H9 (cell line): ENCODE measurements around the gene WFIKKN1. TPM values are rescaled to one million over a fixed set of nuclear protein-coding genes. Genes with fewer than 3 reads are reported as not detected.

ENCODE experiments used
- DNase-seq: peaks from one replicate; pipeline ENCODE4 v3.0.0-alpha.2; 2017
- H2AFZ ChIP-seq: one replicate; pipeline ENCODE4 v1.6.1; 2013; ENCODE audit warnings: mild to moderate bottlenecking, low read length, control low read depth, moderate library complexity
- H2AK5ac ChIP-seq: 2 replicates; pipeline ENCODE4 v1.6.1; 2013; ENCODE audit warnings: low read length, control low read depth, mixed read lengths; ENCODE audit not compliant: insufficient read length
- H2BK120ac ChIP-seq: one replicate; pipeline ENCODE4 v1.6.1; 2013; ENCODE audit warnings: low read depth, mild to moderate bottlenecking, low read length, control low read depth, inconsistent platforms; ENCODE audit not compliant: poor library complexity, severe bottlenecking
- H2BK12ac ChIP-seq: 2 replicates; pipeline ENCODE4 v1.6.1; 2013; ENCODE audit warnings: low read length, control low read depth, mixed read lengths, low read depth; ENCODE audit not compliant: insufficient read length
- H2BK15ac ChIP-seq: 2 replicates; pipeline ENCODE4 v1.6.1; 2013; ENCODE audit warnings: low read depth, low read length, control low read depth
- H2BK20ac ChIP-seq: one replicate; pipeline ENCODE4 v1.6.1; 2013; ENCODE audit warnings: low read depth, mild to moderate bottlenecking, low read length, control low read depth, inconsistent platforms; ENCODE audit not compliant: poor library complexity, severe bottlenecking
- H2BK5ac ChIP-seq: 2 replicates; pipeline ENCODE4 v1.6.1; 2013; ENCODE audit warnings: low read length, control low read depth, mixed read lengths; ENCODE audit not compliant: insufficient read length
- H3K14ac ChIP-seq: 2 replicates; pipeline ENCODE4 v1.6.1; 2013; ENCODE audit warnings: low read length, control low read depth; ENCODE audit not compliant: insufficient read depth
- H3K18ac ChIP-seq: 2 replicates; pipeline ENCODE4 v1.6.1; 2013; ENCODE audit warnings: low read depth, mild to moderate bottlenecking, mixed read lengths, low read length, control low read depth; ENCODE audit not compliant: insufficient read length
- H3K23ac ChIP-seq: 2 replicates; pipeline ENCODE4 v1.6.1; 2013; ENCODE audit warnings: low read length, control low read depth, mixed read lengths, low read depth; ENCODE audit not compliant: insufficient read length
- H3K23me2 ChIP-seq: 2 replicates; pipeline ENCODE4 v1.6.1; 2013; ENCODE audit warnings: low read depth, mild to moderate bottlenecking, mixed read lengths, low read length, control low read depth; ENCODE audit not compliant: insufficient read length, poor library complexity, severe bottlenecking
- H3K27ac ChIP-seq: 2 replicates; pipeline ENCODE4 v1.5.1; 2013; ENCODE audit warnings: low read length, control low read depth, mixed read lengths, low read depth; ENCODE audit not compliant: insufficient read length
- H3K27me3 ChIP-seq: 2 replicates; pipeline ENCODE4 v1.6.1; 2013; ENCODE audit warnings: low read length, control low read depth, inconsistent platforms; ENCODE audit not compliant: insufficient read depth
- H3K4ac ChIP-seq: 2 replicates; pipeline ENCODE4 v1.6.1; 2013; ENCODE audit warnings: low read depth, mild to moderate bottlenecking, control low read depth, inconsistent platforms, low read length, moderate library complexity
- H3K4me1 ChIP-seq: 2 replicates; pipeline ENCODE4 v1.6.1; 2013; ENCODE audit warnings: low read length, control low read depth, inconsistent platforms; ENCODE audit not compliant: insufficient read depth
- H3K4me2 ChIP-seq: 2 replicates; pipeline ENCODE4 v1.6.1; 2013; ENCODE audit warnings: low read length, control low read depth, mixed read lengths; ENCODE audit not compliant: insufficient read length, insufficient read depth
- H3K56ac ChIP-seq: 2 replicates; pipeline ENCODE4 v1.6.1; 2013; ENCODE audit warnings: low read depth, mild to moderate bottlenecking, mixed read lengths, low read length, control low read depth; ENCODE audit not compliant: insufficient read length
- H3K79me1 ChIP-seq: 2 replicates; pipeline ENCODE4 v1.6.1; 2013; ENCODE audit warnings: low read depth, mild to moderate bottlenecking, moderate library complexity, low read length, control low read depth, inconsistent platforms; ENCODE audit not compliant: insufficient read depth, poor library complexity, severe bottlenecking
- H3K79me2 ChIP-seq: 2 replicates; pipeline ENCODE4 v1.6.1; 2013; ENCODE audit warnings: low read length, control low read depth, inconsistent platforms; ENCODE audit not compliant: insufficient read depth
- H3K9ac ChIP-seq: 2 replicates; pipeline ENCODE4 v1.6.1; 2013; ENCODE audit warnings: low read length, control low read depth, mixed read lengths; ENCODE audit not compliant: insufficient read length; ENCODE audit errors: extremely low read depth
- H3K9me3 ChIP-seq: one replicate; pipeline ENCODE4 v1.6.1; 2013; ENCODE audit warnings: low read depth, low read length, inconsistent platforms; ENCODE audit not compliant: control insufficient read depth
- H3T11ph ChIP-seq: one replicate; pipeline ENCODE4 v1.6.1; 2013; ENCODE audit warnings: mild to moderate bottlenecking, low read length, control low read depth, inconsistent platforms
- H4K20me1 ChIP-seq: one replicate; pipeline ENCODE4 v1.6.1; 2013; ENCODE audit not compliant: control insufficient read depth, insufficient read length, insufficient read depth
- H4K5ac ChIP-seq: 2 replicates; pipeline ENCODE4 v1.6.1; 2013; ENCODE audit warnings: low read depth, mild to moderate bottlenecking, mixed read lengths, low read length, control low read depth; ENCODE audit not compliant: insufficient read length
- H4K8ac ChIP-seq: replicated peaks from 2 replicates; pipeline ENCODE4 v1.6.1; 2013; ENCODE audit warnings: low read length, control low read depth, mixed read lengths, low read depth; ENCODE audit not compliant: insufficient read length
- H4K91ac ChIP-seq: 2 replicates; pipeline ENCODE4 v1.6.1; 2013; ENCODE audit warnings: low read depth, mild to moderate bottlenecking, moderate library complexity, mixed read lengths, low read length, control low read depth; ENCODE audit not compliant: insufficient read length
- H3K27ac Mint-ChIP-seq, 3 experiments: 2 replicates in 2 of 3; 3 replicates in 1 of 3; pipeline ENCODE4 v1.8.0; 2020 to 2021; ENCODE audit warnings: mixed read lengths in 3 of 3, mild to moderate bottlenecking in 1 of 3, moderate library complexity in 1 of 3
- H3K27me3 Mint-ChIP-seq: 2 replicates; pipeline ENCODE4 v1.8.0; 2021; ENCODE audit warnings: low read depth, mild to moderate bottlenecking, moderate library complexity, mixed read lengths
- H3K36me3 Mint-ChIP-seq, 3 experiments: 2 replicates in 2 of 3; 3 replicates in 1 of 3; pipeline ENCODE4 v1.8.0; 2020 to 2021; ENCODE audit warnings: low read depth in 3 of 3, mixed read lengths in 3 of 3; ENCODE audit not compliant: insufficient read depth in 1 of 3
- H3K4me1 Mint-ChIP-seq, 2 experiments: 2 replicates each; pipeline ENCODE4 v1.8.0; 2020; ENCODE audit warnings: mixed read lengths in 2 of 2
- H3K4me3 Mint-ChIP-seq, 2 experiments: 2 replicates in 1 of 2; 3 replicates in 1 of 2; pipeline ENCODE4 v1.8.0; 2020 to 2021; ENCODE audit warnings: mild to moderate bottlenecking in 2 of 2, mixed read lengths in 2 of 2, moderate library complexity in 1 of 2
- H3K9me3 Mint-ChIP-seq, 2 experiments: 2 replicates in 1 of 2; 3 replicates in 1 of 2; pipeline ENCODE4 v1.8.0; 2020; ENCODE audit warnings: mild to moderate bottlenecking in 2 of 2, mixed read lengths in 2 of 2, moderate library complexity in 1 of 2
- WGBS: extraction: QIAGEN DNeasy Blood & Tissue Kit; methylation state at CpG from one replicate; pipeline ENCODE4 v1.1.7; 2013; ENCODE audit warnings: missing lambda C conversion rate, low lambda C conversion rate, mixed read lengths; ENCODE audit not compliant: insufficient read length; ENCODE audit errors: extremely low coverage; 5-methylcytosine and 5-hydroxymethylcytosine counted together
- total RNA-seq: library from RNA; stranded (reverse); gene quantifications from 2 replicates; pipeline ENCODE4 v1.2.1, GENCODE V29; 2021
- TF ChIP-seq, protein P1 (sequence below): fragments of 200-600 bp; sonication (generic); conservative IDR thresholded peaks from 3 replicates; pipeline ENCODE4 v1.8.0; 2021; ENCODE audit warnings: antibody characterized with exemption, mild to moderate bottlenecking

The WFIKKN1 gene
- total RNA-seq, 1 experiment from 2014 or later, result 8.3 TPM

- no peak overlapping the region for H3K4ac ChIP-seq
- no peak overlapping the region for H4K5ac ChIP-seq
- H3K4me1 ChIP-seq, result no peaks in the 10 kb centered on the region; the same call in 1 of the 2 replicates
- no peak overlapping the region for H4K91ac ChIP-seq
- no peak overlapping the region for H2BK12ac ChIP-seq
- H3K56ac ChIP-seq, result no peak overlapping the region
- DNase-seq, result no peak
- no peak overlapping the region for H2BK5ac ChIP-seq
- no peak overlapping the region for H3K27ac ChIP-seq
- no peak overlapping the region for H2AFZ ChIP-seq
- H3K36me3 Mint-ChIP-seq, result peaks cover 0 to 6% (median 1%) of the 10 kb centered on the region in 3 experiments; a peak in 4 of 7 replicates
- peaks cover 15% of the 10 kb centered on the region for H3K23me2 ChIP-seq
- TF ChIP-seq, protein P1, sequence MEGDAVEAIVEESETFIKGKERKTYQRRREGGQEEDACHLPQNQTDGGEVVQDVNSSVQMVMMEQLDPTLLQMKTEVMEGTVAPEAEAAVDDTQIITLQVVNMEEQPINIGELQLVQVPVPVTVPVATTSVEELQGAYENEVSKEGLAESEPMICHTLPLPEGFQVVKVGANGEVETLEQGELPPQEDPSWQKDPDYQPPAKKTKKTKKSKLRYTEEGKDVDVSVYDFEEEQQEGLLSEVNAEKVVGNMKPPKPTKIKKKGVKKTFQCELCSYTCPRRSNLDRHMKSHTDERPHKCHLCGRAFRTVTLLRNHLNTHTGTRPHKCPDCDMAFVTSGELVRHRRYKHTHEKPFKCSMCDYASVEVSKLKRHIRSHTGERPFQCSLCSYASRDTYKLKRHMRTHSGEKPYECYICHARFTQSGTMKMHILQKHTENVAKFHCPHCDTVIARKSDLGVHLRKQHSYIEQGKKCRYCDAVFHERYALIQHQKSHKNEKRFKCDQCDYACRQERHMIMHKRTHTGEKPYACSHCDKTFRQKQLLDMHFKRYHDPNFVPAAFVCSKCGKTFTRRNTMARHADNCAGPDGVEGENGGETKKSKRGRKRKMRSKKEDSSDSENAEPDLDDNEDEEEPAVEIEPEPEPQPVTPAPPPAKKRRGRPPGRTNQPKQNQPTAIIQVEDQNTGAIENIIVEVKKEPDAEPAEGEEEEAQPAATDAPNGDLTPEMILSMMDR, result no peak
- no peak overlapping the region for H3K27ac Mint-ChIP-seq
- no peak overlapping the region for H3K9ac ChIP-seq
- no peak overlapping the region for H2BK15ac ChIP-seq
- H3K9me3 ChIP-seq, result no peaks in the 10 kb centered on the region
- H3K18ac ChIP-seq, result no peak overlapping the region
- H2BK120ac ChIP-seq, result no peak overlapping the region
- H3K9me3 Mint-ChIP-seq, result peaks cover 3% of the 10 kb centered on the region in 2 experiments; a peak in 2 of 5 replicates
- H3T11ph ChIP-seq, result no peak overlapping the region
- H2BK20ac ChIP-seq, result no peak overlapping the region
- H3K14ac ChIP-seq, result no peak overlapping the region
- H3K79me1 ChIP-seq, result no peaks in the 10 kb centered on the region
- H3K4me2 ChIP-seq, result no peak overlapping the region
- H3K79me2 ChIP-seq, result peaks cover 2% of the 10 kb centered on the region; the same call in 1 of the 2 replicates
- H3K23ac ChIP-seq, result no peak overlapping the region
- H3K4me3 Mint-ChIP-seq, result no peak overlapping the region; a peak in 1 of 5 replicates
- peaks cover 2% of the 10 kb centered on the region; the same call in 1 of the 2 replicates for H3K27me3 Mint-ChIP-seq
- no peaks in the 10 kb centered on the region for H4K20me1 ChIP-seq
- WGBS, result no CpG with 5 or more reads among the region's 67 CpGs
- no peak overlapping the region for H4K8ac ChIP-seq
- H3K27me3 ChIP-seq, result no peaks in the 10 kb centered on the region
- no peak overlapping the region for H2AK5ac ChIP-seq
- H3K4me1 Mint-ChIP-seq, result peaks cover 9 to 29% of the 10 kb centered on the region in 2 experiments
Measured at GRCh38 chr16:632486-633335, 1.9 kb downstream of the WFIKKN1 start.
